Vagina (tissue), 2 donors: ENCODE results near the gene CEP70. TPM values are rescaled to one million over a fixed set of nuclear protein-coding genes. Genes with fewer than 3 reads are reported as not detected.

Source experiments
- DNase-seq, 2 donors: peaks; one replicate each; pipeline ENCODE4 v3.0.0-alpha.2; 2017; ENCODE audit errors: extremely low spot score in 2 of 2
- H3K27ac ChIP-seq: fragments of 200-600 bp; sonication (generic); one replicate; pipeline ENCODE4 v1.5.1; 2019
- H3K27me3 ChIP-seq: fragments of 200-600 bp; sonication (generic); one replicate; pipeline ENCODE4 v1.5.1; 2019
- H3K36me3 ChIP-seq, 2 donors: fragments of 200-600 bp; sonication (generic); one replicate each; pipeline ENCODE4 v1.5.1; 2017 to 2019
- H3K4me1 ChIP-seq: fragments of 200-600 bp; sonication (generic); one replicate; pipeline ENCODE4 v1.5.1; 2019
- H3K4me3 ChIP-seq, 2 donors: fragments of 200-600 bp; sonication (generic); 1 replicate in 1 of 2; 2 replicates in 1 of 2; pipeline ENCODE4 v1.5.1; 2016 to 2019
- H3K9me3 ChIP-seq: fragments of 200-600 bp; sonication (generic); one replicate; pipeline ENCODE4 v1.5.1; 2019
- POLR2A ChIP-seq, 2 donors: fragments of 450-650 bp; IDR thresholded peaks; one replicate each; pipeline ENCODE4 v1.6.1; 2017; ENCODE audit warnings: antibody characterized with exemption in 2 of 2, mild to moderate bottlenecking in 2 of 2, moderate library complexity in 2 of 2
- POLR2AphosphoS5 ChIP-seq, 2 donors: sonication (generic); formaldehyde crosslinking; IDR thresholded peaks; one replicate each; pipeline ENCODE4 v1.9.0; 2017; ENCODE audit warnings: antibody characterized with exemption in 2 of 2, mild to moderate bottlenecking in 2 of 2, low read depth in 1 of 2; ENCODE audit not compliant: insufficient read depth in 1 of 2
- intact Hi-C: fragments of 100-400 bp; cut with DNase I; formaldehyde crosslinking; loops from one replicate; pipeline ENCODE4 v1.15.1; 2023
- total RNA-seq: library from RNA; depleted of rRNA; stranded (reverse); fragments of >200 nt; gene quantifications from one replicate; pipeline ENCODE4 v1.2.3, GENCODE V29; 2016
- TF ChIP-seq, protein P1 (sequence below), 3 experiments: fragments of 450-650 bp in 2 of 3; fragments of 200-600 bp in 1 of 3; sonication (generic) in 1 of 3; IDR thresholded peaks; one replicate each; pipeline ENCODE4 v1.5.1; 2017 to 2019; ENCODE audit warnings: antibody characterized with exemption in 3 of 3, mild to moderate bottlenecking in 2 of 3, moderate library complexity in 2 of 3

CEP70 gene
- total RNA-seq, 1 donor from 2014 or later, result 31.7 TPM

DNA sequence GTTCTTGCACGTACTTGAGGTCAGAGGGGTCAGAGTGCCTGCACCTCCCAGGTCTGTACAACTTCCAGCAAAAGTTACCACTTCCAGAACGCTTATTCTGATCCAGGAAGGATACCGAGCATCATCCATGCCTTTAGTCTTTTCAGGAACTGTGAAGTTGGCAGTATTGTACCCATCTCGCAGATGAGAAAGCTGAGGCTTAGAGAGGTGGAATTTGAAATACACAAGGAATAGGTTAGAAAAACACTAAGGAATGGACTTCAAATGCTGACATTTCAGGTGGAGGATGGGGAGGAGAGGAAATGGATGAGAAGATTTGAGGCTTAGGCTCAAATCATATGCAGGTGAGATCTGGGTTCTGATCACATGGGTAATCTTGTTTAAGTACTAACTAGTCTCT, 148.4 kb downstream of the CEP70 start:
- H3K4me1 ChIP-seq, result no peaks in the 10 kb centered on the region
- H3K27me3 ChIP-seq, result no peaks in the 10 kb centered on the region
- intact Hi-C loops, result no loop called here
- H3K9me3 ChIP-seq, result no peaks in the 10 kb centered on the region
- H3K36me3 ChIP-seq, result no peaks in the 10 kb centered on the region
- DNase-seq, result no peak
- TF ChIP-seq POLR2A (IDR thresholded peaks at IDR 0.05), result no peak
- TF ChIP-seq POLR2AphosphoS5 (IDR thresholded peaks at IDR 0.05; ENCODE audit: insufficient read depth in 1 of 2, low read depth in 1 of 2), result no peak
- TF ChIP-seq, protein P1, sequence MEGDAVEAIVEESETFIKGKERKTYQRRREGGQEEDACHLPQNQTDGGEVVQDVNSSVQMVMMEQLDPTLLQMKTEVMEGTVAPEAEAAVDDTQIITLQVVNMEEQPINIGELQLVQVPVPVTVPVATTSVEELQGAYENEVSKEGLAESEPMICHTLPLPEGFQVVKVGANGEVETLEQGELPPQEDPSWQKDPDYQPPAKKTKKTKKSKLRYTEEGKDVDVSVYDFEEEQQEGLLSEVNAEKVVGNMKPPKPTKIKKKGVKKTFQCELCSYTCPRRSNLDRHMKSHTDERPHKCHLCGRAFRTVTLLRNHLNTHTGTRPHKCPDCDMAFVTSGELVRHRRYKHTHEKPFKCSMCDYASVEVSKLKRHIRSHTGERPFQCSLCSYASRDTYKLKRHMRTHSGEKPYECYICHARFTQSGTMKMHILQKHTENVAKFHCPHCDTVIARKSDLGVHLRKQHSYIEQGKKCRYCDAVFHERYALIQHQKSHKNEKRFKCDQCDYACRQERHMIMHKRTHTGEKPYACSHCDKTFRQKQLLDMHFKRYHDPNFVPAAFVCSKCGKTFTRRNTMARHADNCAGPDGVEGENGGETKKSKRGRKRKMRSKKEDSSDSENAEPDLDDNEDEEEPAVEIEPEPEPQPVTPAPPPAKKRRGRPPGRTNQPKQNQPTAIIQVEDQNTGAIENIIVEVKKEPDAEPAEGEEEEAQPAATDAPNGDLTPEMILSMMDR (IDR thresholded peaks at IDR 0.05), result no peak
- H3K27ac ChIP-seq, result no peak overlapping the region
- H3K4me3 ChIP-seq, result no peak overlapping the region

DNA sequence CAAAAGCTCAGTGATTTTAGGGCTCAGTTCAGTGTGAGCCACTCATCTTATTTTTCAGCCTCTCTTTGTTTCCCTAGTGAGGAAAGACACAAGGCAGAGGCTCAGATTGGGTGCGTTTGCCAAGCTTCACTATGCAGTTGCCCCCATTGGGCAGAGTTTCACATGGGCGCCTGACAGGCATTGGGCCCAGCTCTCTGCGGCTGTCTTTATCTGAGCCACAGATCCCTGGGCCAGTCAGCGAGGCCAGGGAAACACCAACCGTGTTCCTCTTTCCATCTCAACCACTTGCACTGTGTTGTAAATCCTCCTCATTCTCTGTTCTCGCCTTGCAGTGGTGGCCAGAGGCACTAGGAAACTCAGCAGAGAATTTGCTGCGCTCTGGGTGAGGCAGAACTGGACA, 148.8 kb downstream of the CEP70 start:
- Histone ChIP-seq H3K9me3 (no peaks in the 10 kb centered on the region), H3K27me3 (no peaks in the 10 kb centered on the region), H3K36me3 (no peaks in the 10 kb centered on the region), H3K4me3 (no peak overlapping the region), H3K27ac (no peak overlapping the region), H3K4me1 (no peaks in the 10 kb centered on the region)
- no peak for DNase-seq
- TF ChIP-seq POLR2AphosphoS5 (IDR thresholded peaks at IDR 0.05; ENCODE audit: insufficient read depth in 1 of 2, low read depth in 1 of 2), result no peak
- TF ChIP-seq POLR2A (IDR thresholded peaks at IDR 0.05), result no peak
- TF ChIP-seq, protein P1 (IDR thresholded peaks at IDR 0.05), result no peak
- intact Hi-C loops, result no loop called here

Other genes starting within 250 kb of the CEP70 start
- gene MRAS, start 245.7 kb downstream of the CEP70 start, total RNA-seq, result 26.8 TPM
- gene ESYT3, start 159.6 kb downstream of the CEP70 start, total RNA-seq, result 2.0 TPM
- 13.3 TPM for gene FAIM, start 14.5 kb upstream of the CEP70 start, total RNA-seq
- gene PIK3CB, start 240.7 kb upstream of the CEP70 start, total RNA-seq, result 31.9 TPM